ENCODE data around the gene BACH2.

The BACH2 gene

DNA sequence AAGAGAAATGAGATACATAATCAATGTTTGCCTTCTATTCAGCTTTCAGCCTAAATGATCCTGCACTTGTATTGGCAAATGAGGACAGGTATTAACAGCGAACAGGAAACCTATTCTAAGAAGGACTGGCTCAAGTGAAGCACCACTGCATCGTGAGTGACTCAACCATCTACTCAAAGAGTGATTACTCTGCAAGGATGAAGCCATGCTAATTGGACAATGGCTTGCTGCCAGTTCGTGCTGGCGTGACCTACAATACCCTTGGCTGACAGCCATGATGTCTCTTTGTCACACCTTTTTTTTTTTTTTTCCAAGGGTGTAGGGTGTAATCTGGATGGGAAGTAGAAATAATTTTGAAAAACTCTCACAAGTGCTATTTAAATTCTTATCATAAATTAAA is 297.5 kb downstream of the BACH2 start:
- no peak for DNase-seq (ENCODE audit: low read depth, low spot score)

GRCh38 chr6:89997456-89998445 is 298.9 kb downstream of the BACH2 start:
- DNase-seq (ENCODE audit: low read depth, low spot score): no peak

GRCh38 chr6:89993411-89993810 is 303.2 kb downstream of the BACH2 start:
- no peak for DNase-seq (ENCODE audit: low read depth, low spot score)

DNA sequence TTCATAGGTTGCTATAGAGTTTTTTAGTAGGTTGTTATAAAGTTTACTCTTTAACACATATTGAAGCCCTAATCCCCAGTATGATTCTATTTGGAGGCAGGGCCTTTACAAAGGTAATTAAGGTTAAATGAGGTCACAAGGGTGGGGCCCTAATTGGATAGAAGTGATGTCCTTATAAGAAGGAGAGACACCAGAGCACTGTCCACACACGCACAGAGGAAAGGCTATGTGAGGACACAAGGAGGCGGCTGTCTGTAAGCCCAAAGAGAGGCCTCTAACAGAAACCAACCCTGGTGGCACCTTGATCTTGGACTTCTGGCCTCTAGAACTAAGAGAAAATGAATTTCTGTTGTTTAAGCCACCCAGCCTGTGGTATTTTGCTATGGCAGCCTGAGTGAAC is 303.8 kb downstream of the BACH2 start:
- no peak for DNase-seq (ENCODE audit: low read depth, low spot score)

GRCh38 chr6:89989742-89990141 is 306.9 kb downstream of the BACH2 start:
- DNase-seq (ENCODE audit: low read depth, low spot score): no peak

GRCh38 chr6:89987830-89988229 is 308.8 kb downstream of the BACH2 start:
- DNase-seq (ENCODE audit: low read depth, low spot score): no peak

DNA sequence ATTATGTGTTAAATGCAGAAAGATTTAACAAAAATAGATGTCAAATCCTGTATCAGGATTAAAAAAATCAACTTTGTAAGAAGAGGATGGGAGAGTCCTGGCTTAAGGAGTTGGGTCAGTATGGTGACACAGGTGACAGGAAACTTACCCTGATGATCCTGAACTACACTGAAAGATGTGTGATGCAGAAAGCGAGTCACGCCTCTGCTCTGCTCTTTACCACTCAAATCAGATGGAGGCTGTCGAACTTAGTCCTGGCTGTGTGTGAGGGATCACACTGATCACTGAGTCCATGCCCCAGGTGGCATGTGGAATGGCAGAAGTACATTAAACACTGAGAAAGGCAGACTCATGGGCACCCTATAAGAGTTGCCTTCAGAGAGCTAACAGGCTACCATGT is 309.5 kb downstream of the BACH2 start:
- DNase-seq (ENCODE audit: low read depth, low spot score): no peak

GRCh38 chr6:89986650-89987074 is 310.0 kb downstream of the BACH2 start:
- DNase-seq (ENCODE audit: low read depth, low spot score): no peak

DNA sequence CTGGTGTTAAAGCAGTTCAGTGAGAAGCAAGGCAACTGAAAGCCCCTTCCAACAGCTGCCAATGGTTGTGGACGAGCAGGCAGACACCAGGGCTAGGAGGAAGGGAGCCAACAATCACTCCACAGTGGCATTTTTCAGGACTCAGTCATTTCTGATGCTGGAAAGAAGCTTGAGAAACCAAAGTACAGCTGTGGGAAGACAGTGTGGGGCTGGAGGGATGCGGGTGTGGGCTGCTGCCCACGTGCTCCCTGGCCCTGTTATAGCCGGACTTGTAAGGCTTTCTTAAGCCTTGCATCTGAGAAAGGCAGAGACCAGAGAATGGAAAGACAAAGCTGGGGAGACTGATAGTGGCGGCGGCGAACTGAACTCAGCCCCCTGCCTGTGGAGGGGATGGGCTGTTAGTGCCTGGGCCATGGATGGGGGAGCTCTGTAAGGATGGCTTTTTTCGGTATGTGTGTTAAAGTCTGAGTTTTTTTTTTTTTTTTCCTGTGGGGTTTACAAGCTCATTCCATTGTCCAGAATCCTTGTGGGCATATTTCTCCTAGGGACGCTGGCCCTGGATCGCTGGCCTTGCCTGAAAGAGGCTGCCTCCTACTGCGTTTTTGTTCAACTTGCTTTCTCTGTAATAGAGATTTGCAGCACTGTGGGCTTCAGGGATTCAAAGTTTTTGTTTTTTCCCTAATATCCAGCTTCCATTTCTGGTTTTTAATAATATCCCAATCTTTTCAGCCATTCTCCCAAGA is 310.7 kb downstream of the BACH2 start:
- DNase-seq (ENCODE audit: low read depth, low spot score): no peak

GRCh38 chr6:89984926-89985750 is 311.5 kb downstream of the BACH2 start:
- no peak for DNase-seq (ENCODE audit: low read depth, low spot score)

- DNase-seq (ENCODE audit: low read depth, low spot score): no peak
Measured at GRCh38 chr6:89980353-89980752, 316.3 kb downstream of the BACH2 start.

DNA sequence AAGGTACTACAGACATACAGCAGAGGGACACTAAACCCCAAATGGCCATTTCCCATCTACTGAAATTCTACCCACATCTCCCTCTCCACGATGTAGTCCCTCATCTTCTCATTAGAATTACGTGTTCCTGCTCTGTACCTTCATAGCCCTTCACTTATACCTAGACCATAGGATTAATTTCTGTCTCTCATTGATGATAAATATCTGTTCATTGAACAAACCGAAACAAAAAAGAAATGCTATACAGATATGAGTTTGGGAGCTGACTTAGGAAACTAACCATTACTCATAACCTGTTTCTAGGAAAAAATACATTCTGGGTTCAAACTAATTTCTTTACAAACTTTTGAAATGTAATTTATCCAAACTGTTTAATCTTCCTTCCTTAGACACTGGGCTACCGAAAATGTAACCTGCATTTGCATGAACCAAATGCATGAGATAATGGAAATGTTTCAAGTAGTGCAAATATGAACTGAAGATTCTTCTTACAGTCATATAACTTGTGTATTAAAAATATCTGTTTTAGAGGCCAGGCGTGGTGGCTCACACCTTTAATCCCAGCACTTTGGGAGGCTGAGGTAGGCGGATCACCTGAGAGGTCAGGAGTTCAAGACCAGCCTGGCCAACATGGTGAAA is 317.0 kb downstream of the BACH2 start:
- DNase-seq (ENCODE audit: low read depth, low spot score): no peak

DNA sequence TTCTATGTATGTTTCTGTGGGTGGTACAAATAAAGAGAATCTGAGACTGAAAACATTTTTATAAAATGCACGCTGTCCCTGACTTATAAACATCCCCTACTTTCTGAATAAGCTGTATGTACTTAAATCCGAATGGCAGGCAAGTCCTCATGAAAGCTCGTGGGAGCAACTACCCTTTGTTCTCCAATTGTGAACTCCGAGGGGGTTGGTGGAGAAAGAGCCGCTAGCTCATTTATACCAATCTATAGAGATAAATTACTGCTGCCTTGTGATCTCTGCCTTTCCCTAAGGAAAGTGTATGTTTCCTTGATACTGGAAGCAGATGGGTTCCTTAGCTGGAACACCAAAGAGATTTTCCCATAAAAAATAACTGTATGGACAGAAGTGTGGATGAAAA is 317.9 kb downstream of the BACH2 start:
- no peak for DNase-seq (ENCODE audit: low read depth, low spot score)

GRCh38 chr6:89977808-89978748 is 318.6 kb downstream of the BACH2 start:
- DNase-seq (ENCODE audit: low read depth, low spot score): no peak

- no peak for DNase-seq (ENCODE audit: low read depth, low spot score)
Measured at GRCh38 chr6:89976694-89977020, 320.0 kb downstream of the BACH2 start.

- DNase-seq (ENCODE audit: low read depth, low spot score): no peak
Measured at GRCh38 chr6:89975991-89976693, 320.5 kb downstream of the BACH2 start.

DNA sequence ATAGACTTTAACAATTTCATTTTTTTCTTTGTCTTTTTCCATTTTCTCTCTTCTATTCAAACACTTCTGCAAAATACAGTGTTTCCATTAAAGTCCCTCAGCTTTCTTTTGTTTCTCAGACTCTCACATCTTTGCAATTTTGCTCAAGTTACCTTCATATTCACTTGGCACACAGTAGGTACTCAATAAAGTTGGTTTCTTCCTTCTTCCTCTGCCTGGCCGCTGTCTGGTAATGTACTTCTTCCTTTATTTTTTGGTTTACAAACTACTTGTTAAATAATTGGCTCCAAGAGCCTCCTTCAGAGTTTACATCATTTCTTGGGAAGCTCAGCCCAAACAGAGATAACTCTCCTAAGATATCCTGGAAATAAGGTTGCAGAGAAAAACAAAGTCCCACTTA is 321.3 kb downstream of the BACH2 start:
- no peak for DNase-seq (ENCODE audit: low read depth, low spot score)

DNA sequence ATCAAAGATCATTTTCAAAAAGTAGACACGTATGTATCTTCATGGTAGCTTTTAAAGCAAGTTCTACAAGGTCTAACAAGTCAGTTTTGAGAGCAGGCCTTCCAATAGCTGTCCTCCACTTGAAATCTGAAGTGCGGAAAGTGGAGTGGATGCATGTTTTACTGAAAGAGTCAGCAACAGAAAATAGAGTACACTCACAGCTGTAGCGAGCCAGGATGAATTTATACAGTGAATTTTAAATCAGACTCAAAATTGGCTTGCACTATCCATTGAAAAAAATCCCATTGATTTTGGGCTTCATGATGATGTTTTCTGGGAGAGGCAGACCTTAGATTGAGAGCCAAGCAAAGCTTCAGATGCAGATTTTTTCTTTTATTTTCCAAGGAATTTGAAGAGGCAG is 321.8 kb downstream of the BACH2 start:
- DNase-seq (ENCODE audit: low read depth, low spot score): no peak

- no peak for DNase-seq (ENCODE audit: low read depth, low spot score)
Measured at GRCh38 chr6:89972025-89972381, 324.6 kb downstream of the BACH2 start.
